H1 (cell line): ENCODE results near the gene SETD1B. TPM values are rescaled to one million over a fixed set of nuclear protein-coding genes. Genes with fewer than 3 reads are reported as not detected.

Source experiments
- CTCF ChIA-PET: fragments of 300-600 bp; sonication (Branson Sonifier 250); formaldehyde crosslinking; loops from one replicate; lab custom pipeline; 2021; ENCODE audit not compliant: partially characterized antibody; lab: Charles Lee
- POLR2A ChIA-PET: fragments of 300-600 bp; sonication (Branson Sonifier 250); formaldehyde crosslinking; loops from one replicate; lab custom pipeline; 2021; ENCODE audit warnings: inconsistent platforms; ENCODE audit not compliant: partially characterized antibody; lab: Charles Lee
- DNase-seq, 2 experiments: peaks; one replicate each; pipeline versions ENCODE4 v3.0.0 to v3.0.0-alpha.2; 2010 to 2022; ENCODE audit warnings: low spot score in 2 of 2, low read depth in 1 of 2, mixed read lengths in 1 of 2
- FAIRE-seq: peaks from 2 replicates; lab custom pipeline; 2011; peaks lifted over from hg19 to GRCh38; lab: Jason Lieb, UNC
- H2AFZ ChIP-seq: 2 replicates; pipeline ENCODE4 v1.8.1; 2012; ENCODE audit warnings: low read length, inconsistent platforms
- H2AK5ac ChIP-seq: 2 replicates; pipeline ENCODE4 v1.6.1; 2013; ENCODE audit warnings: low read depth, low read length
- H2BK120ac ChIP-seq: replicated peaks from 2 replicates; pipeline ENCODE3; 2013; ENCODE audit warnings: low read depth, low read length, inconsistent platforms
- H2BK12ac ChIP-seq: 2 replicates; pipeline ENCODE4 v1.6.1; 2013; ENCODE audit warnings: low read depth, low read length
- H2BK15ac ChIP-seq: 2 replicates; pipeline ENCODE4 v1.6.1; 2013; ENCODE audit warnings: low read length
- H2BK20ac ChIP-seq: 2 replicates; pipeline ENCODE4 v1.6.1; 2013; ENCODE audit warnings: low read length
- H2BK5ac ChIP-seq: 2 replicates; pipeline ENCODE4 v1.6.1; 2013; ENCODE audit warnings: low read depth, low read length
- H3K14ac ChIP-seq: 2 replicates; pipeline ENCODE4 v1.6.1; 2013; ENCODE audit warnings: inconsistent platforms; ENCODE audit not compliant: insufficient read length
- H3K18ac ChIP-seq: 2 replicates; pipeline ENCODE4 v1.6.1; 2013; ENCODE audit warnings: low read length; ENCODE audit errors: extremely low read depth
- H3K23ac ChIP-seq: 2 replicates; pipeline ENCODE4 v1.6.1; 2013; ENCODE audit warnings: inconsistent platforms; ENCODE audit not compliant: insufficient read length
- H3K23me2 ChIP-seq: 2 replicates; pipeline ENCODE4 v1.6.1; 2013; ENCODE audit warnings: low read depth, low read length
- H3K27ac ChIP-seq: 2 replicates; pipeline ENCODE4 v1.6.1; 2011; ENCODE audit warnings: low read depth, low read length, inconsistent platforms
- H3K27me3 ChIP-seq, 4 experiments: replicated peaks in 1 of 4; 1 replicate in 1 of 4; 2 replicates in 3 of 4; pipeline versions ENCODE4 v1.6.1 to v1.8.1; 2011 to 2013; ENCODE audit warnings: low read length in 3 of 4, mild to moderate bottlenecking in 3 of 4, inconsistent platforms in 2 of 4, mixed read lengths in 2 of 4, moderate library complexity in 1 of 4; ENCODE audit not compliant: control insufficient read depth in 3 of 4, insufficient read depth in 3 of 4; ENCODE audit errors: extremely low read depth in 1 of 4
- H3K36me3 ChIP-seq, 4 experiments: 2 replicates each; pipeline versions ENCODE4 v1.6.1 to v1.8.1; 2011 to 2013; ENCODE audit warnings: mild to moderate bottlenecking in 4 of 4, low read length in 3 of 4, moderate library complexity in 2 of 4, control low read depth in 1 of 4, inconsistent platforms in 1 of 4; ENCODE audit not compliant: insufficient read depth in 4 of 4, control insufficient read depth in 2 of 4
- H3K4ac ChIP-seq: replicated peaks from 2 replicates; pipeline ENCODE3; 2013; ENCODE audit warnings: low read length, low read depth, mixed read lengths, inconsistent platforms; ENCODE audit not compliant: insufficient read length
- H3K4me1 ChIP-seq, 4 experiments: replicated peaks in 1 of 4; 1 replicate in 1 of 4; 2 replicates in 3 of 4; pipeline versions ENCODE4 v1.6.1 to v1.8.1; 2011 to 2013; ENCODE audit warnings: low read length in 3 of 4, inconsistent platforms in 2 of 4, mixed read lengths in 1 of 4; ENCODE audit not compliant: insufficient read depth in 4 of 4, control insufficient read depth in 3 of 4
- H3K4me2 ChIP-seq, 2 experiments: 2 replicates each; pipeline versions ENCODE4 v1.6.1 to v1.8.1; 2011 to 2013; ENCODE audit warnings: low read depth in 2 of 2, low read length in 2 of 2, control low read depth in 1 of 2, inconsistent platforms in 1 of 2, mild to moderate bottlenecking in 1 of 2; ENCODE audit not compliant: insufficient read depth in 1 of 2
- H3K4me3 ChIP-seq, 4 experiments: fragments of 200-600, 300-600 bp in 1 of 4; sonication (generic), shearing (Covaris generic), sonication (Bioruptor Twin) in 1 of 4; 2 replicates each; pipeline versions ENCODE4 v1.5.1 to v1.8.1; 2011 to 2016; ENCODE audit warnings: low read length in 4 of 4, low read depth in 3 of 4, control low read depth in 2 of 4, inconsistent platforms in 2 of 4, mild to moderate bottlenecking in 2 of 4, mixed read lengths in 1 of 4, moderate library complexity in 1 of 4; ENCODE audit not compliant: insufficient read depth in 2 of 4; ENCODE audit errors: extremely low read depth in 1 of 4
- H3K56ac ChIP-seq: replicated peaks from 2 replicates; pipeline ENCODE3; 2013; ENCODE audit warnings: low read depth, mild to moderate bottlenecking, mixed read lengths, low read length, inconsistent platforms; ENCODE audit not compliant: insufficient read length
- H3K79me1 ChIP-seq: 2 replicates; pipeline ENCODE4 v1.6.1; 2013; ENCODE audit warnings: low read depth, low read length, control low read depth
- H3K79me2 ChIP-seq, 2 experiments: 2 replicates each; pipeline versions ENCODE4 v1.6.1 to v1.8.1; 2012 to 2013; ENCODE audit warnings: low read length in 2 of 2, mild to moderate bottlenecking in 2 of 2, inconsistent platforms in 1 of 2; ENCODE audit not compliant: insufficient read depth in 2 of 2, control insufficient read depth in 1 of 2
- H3K9ac ChIP-seq, 4 experiments: replicated peaks in 1 of 4; 1 replicate in 1 of 4; 2 replicates in 3 of 4; pipeline versions ENCODE4 v1.6.1 to v1.8.1; 2011 to 2013; ENCODE audit warnings: low read depth in 3 of 4, low read length in 3 of 4, control low read depth in 2 of 4, mild to moderate bottlenecking in 2 of 4, moderate library complexity in 2 of 4, inconsistent platforms in 1 of 4; ENCODE audit errors: extremely low read depth in 1 of 4
- H3K9me3 ChIP-seq, 2 experiments: 2 replicates each; pipeline versions ENCODE4 v1.6.1 to v1.8.1; 2012 to 2013; ENCODE audit warnings: mild to moderate bottlenecking in 2 of 2, moderate library complexity in 2 of 2, control low read depth in 1 of 2, inconsistent platforms in 1 of 2, low read depth in 1 of 2, low read length in 1 of 2, mixed read lengths in 1 of 2; ENCODE audit not compliant: insufficient read depth in 2 of 2
- H4K20me1 ChIP-seq, 2 experiments: replicated peaks in 1 of 2; 2 replicates each; pipeline versions ENCODE3 to v1.8.1; 2011 to 2013; ENCODE audit warnings: inconsistent platforms in 2 of 2, low read length in 2 of 2, mild to moderate bottlenecking in 1 of 2; ENCODE audit not compliant: insufficient read depth in 2 of 2, control insufficient read depth in 1 of 2
- H4K5ac ChIP-seq: 2 replicates; pipeline ENCODE4 v1.6.1; 2013; ENCODE audit warnings: low read length, low read depth, mixed read lengths, inconsistent platforms; ENCODE audit not compliant: insufficient read length
- H4K8ac ChIP-seq: 2 replicates; pipeline ENCODE4 v1.8.0; 2013; ENCODE audit warnings: mild to moderate bottlenecking, moderate library complexity, low read length, inconsistent platforms; ENCODE audit not compliant: insufficient read depth; ENCODE audit errors: extremely low read depth
- H4K91ac ChIP-seq: replicated peaks from 2 replicates; pipeline ENCODE3; 2013; ENCODE audit warnings: low read length, mixed read lengths, inconsistent platforms; ENCODE audit not compliant: insufficient read length
- CTCF ChIP-seq, 3 experiments: IDR thresholded peaks; 1 replicate in 2 of 3; 2 replicates in 1 of 3; pipeline versions ENCODE4 v1.5.1 to v1.6.1; 2011; ENCODE audit warnings: low read length in 3 of 3, mild to moderate bottlenecking in 3 of 3, inconsistent platforms in 2 of 3, low read depth in 1 of 3, moderate library complexity in 1 of 3; ENCODE audit not compliant: insufficient read depth in 1 of 3; ENCODE audit errors: control extremely low read depth in 1 of 3
- EGR1 ChIP-seq: IDR thresholded peaks from 2 replicates; pipeline ENCODE4 v1.6.1; 2011; ENCODE audit warnings: low read depth, low read length, borderline replicate concordance
- GABPA ChIP-seq: IDR thresholded peaks from 2 replicates; pipeline ENCODE4 v1.6.1; 2011; ENCODE audit warnings: mild to moderate bottlenecking, low read length, moderate library complexity, borderline replicate concordance; ENCODE audit not compliant: insufficient read depth
- HDAC2 ChIP-seq, 2 experiments: fragments of 300-600 bp in 1 of 2; sonication (generic) in 1 of 2; IDR thresholded peaks; 2 replicates each; pipeline ENCODE4 v1.6.1; 2011 to 2012; ENCODE audit warnings: low read depth in 2 of 2, low read length in 2 of 2, mild to moderate bottlenecking in 2 of 2, moderate library complexity in 2 of 2, borderline replicate concordance in 1 of 2, inconsistent platforms in 1 of 2
- MAFK ChIP-seq: IDR thresholded peaks from 2 replicates; pipeline ENCODE4 v1.6.1; 2012; ENCODE audit warnings: low read depth, mild to moderate bottlenecking, improper control_type of control experiment, low read length
- SAP30 ChIP-seq: fragments of 300-600 bp; sonication (generic); IDR thresholded peaks from 2 replicates; pipeline ENCODE4 v1.7.1; 2012; ENCODE audit warnings: low read length, moderate library complexity, mild to moderate bottlenecking, inconsistent platforms; ENCODE audit not compliant: insufficient read depth, insufficient replicate concordance
- SP1 ChIP-seq: IDR thresholded peaks from 2 replicates; pipeline ENCODE4 v1.6.1; 2011; ENCODE audit warnings: low read depth, low read length
- TAF1 ChIP-seq: IDR thresholded peaks from 2 replicates; pipeline ENCODE4 v1.6.1; 2011; ENCODE audit warnings: mild to moderate bottlenecking, low read depth, low read length
- TCF12 ChIP-seq: IDR thresholded peaks from 2 replicates; pipeline ENCODE4 v1.6.1; 2011; ENCODE audit warnings: low read depth, mild to moderate bottlenecking, low read length
- WGBS, 2 experiments: shearing (Covaris generic) in 1 of 2; methylation state at CpG; one replicate each; pipeline versions ENCODE4 v1.1.6 to v1.1.7; 2013 to 2015; ENCODE audit warnings: low lambda C conversion rate in 2 of 2, mixed read lengths in 2 of 2, inconsistent platforms in 1 of 2, low coverage in 1 of 2, missing lambda C conversion rate in 1 of 2; ENCODE audit not compliant: insufficient replicate concordance in 2 of 2, insufficient coverage in 1 of 2, insufficient read length in 1 of 2; ENCODE audit errors: extremely low coverage in 1 of 2, missing lambda C conversion rate in 1 of 2; 5-methylcytosine and 5-hydroxymethylcytosine counted together
- polyA plus RNA-seq, 7 experiments: library from polyadenylated mRNA; depleted of rRNA in 3 of 7; stranded (reverse) in 5 of 7; unstranded in 2 of 7; fragments of >200 nt in 5 of 7; fragments of 200-250 nt in 2 of 7; gene quantifications; 1 replicate in 5 of 7; 2 replicates in 1 of 7; 4 replicates in 1 of 7; pipeline versions ENCODE4 v1.2.1 to v1.2.3, GENCODE V29; 2011 to 2013; ENCODE audit warnings: missing spikeins in 2 of 7, mixed read lengths in 2 of 7
- total RNA-seq: library from RNA; stranded (reverse); fragmentation: NEBNext Ultra II Directional; extraction: Animal tissue kit (Norgen Biotek cat#: 25700); gene quantifications from 2 replicates; pipeline ENCODE4 v1.2.1, GENCODE V29; 2021

SETD1B gene
- total and polyA plus RNA-seq, 2 of the 8 experiments (the other 6 are each of a cell fraction or from before 2014, with no cell fraction given): 1.3 to 17.7 TPM

- H4K91ac ChIP-seq: no peak overlapping the region
- H2BK5ac ChIP-seq: no peak overlapping the region
- H3K27me3 ChIP-seq: no peaks in the 10 kb centered on the region
- no peak for DNase-seq
- H3K9me3 ChIP-seq: no peaks in the 10 kb centered on the region
- ChIA-PET CTCF (interaction anchor here (0.6 to 14.5 kb wide), 5 partner anchors 12 to 336 kb away, joined by 3 to 163 read pairs (median 5); partner anchors contain the start of gene RHOF), POLR2A (interaction anchor here (1.8 to 2.4 kb wide), 6 partner anchors 8 to 20 kb away, joined by 6 to 12 read pairs (median 8); no protein-coding TSS in a partner anchor)
- no peak overlapping the region for H4K5ac ChIP-seq
- no peak overlapping the region for H2AFZ ChIP-seq
- H4K8ac ChIP-seq: no peak overlapping the region; the same call in 1 of the 2 replicates
- H3K79me2 ChIP-seq: peaks cover 0 to 28% of the 10 kb centered on the region in 2 experiments; a peak in 2 of 4 replicates
- peak overlapping the region; percentile 88; the same call in 1 of the 2 replicates for H2BK15ac ChIP-seq
- peaks cover 10% of the 10 kb centered on the region for H3K79me1 ChIP-seq
- no peak overlapping the region for H2AK5ac ChIP-seq
- peaks cover 4 to 23% (median 14%) of the 10 kb centered on the region in 4 experiments for H3K4me1 ChIP-seq
- FAIRE-seq: no peak
- H3K56ac ChIP-seq: no peak overlapping the region
- no peak overlapping the region for H2BK20ac ChIP-seq
- no peak overlapping the region for H3K14ac ChIP-seq
- H3K9ac ChIP-seq: no peak overlapping the region
- peaks cover 0 to 12% of the 10 kb centered on the region in 2 experiments for H4K20me1 ChIP-seq
- H3K18ac ChIP-seq: no peak overlapping the region
- WGBS, 2 experiments: 91% methylated on average over 25 of the region's 31 CpGs; no CpG with 5 or more reads in 1 of the 2 experiments
- peaks cover 9% of the 10 kb centered on the region for H3K23me2 ChIP-seq
- no peak overlapping the region for H3K4me2 ChIP-seq
- no peak overlapping the region for H3K4me3 ChIP-seq
- no peak overlapping the region for H3K4ac ChIP-seq
- H3K23ac ChIP-seq: no peak overlapping the region
- H3K36me3 ChIP-seq: peaks cover 4 to 46% (median 25%) of the 10 kb centered on the region in 4 experiments
- H2BK12ac ChIP-seq: no peak overlapping the region
- no peak overlapping the region; the same call in 1 of the 2 replicates for H3K27ac ChIP-seq
- no peak overlapping the region for H2BK120ac ChIP-seq
- TF ChIP-seq TCF12 (no peak), SP1 (no peak), MAFK (no peak), EGR1 (no peak), GABPA (no peak), SAP30 (no peak), TAF1 (no peak), CTCF (IDR thresholded peaks at IDR 0.05; ENCODE audit: control extremely low read depth in 1 of 3, insufficient read depth in 1 of 3, low read depth in 1 of 3, low read length in 3 of 3) (no peak), HDAC2 (IDR thresholded peaks at IDR 0.05; ENCODE audit: borderline replicate concordance in 1 of 2, low read depth in 2 of 2, low read length in 2 of 2) (no peak)
Measured at GRCh38 chr12:121814429-121815119, 10.8 kb downstream of the SETD1B start.
